ENCODE measurements around the gene BLNK.

- no peak for TF ChIP-seq CTCF (IDR thresholded peaks at IDR 0.05)
- no peak for TF ChIP-seq POLR2A (IDR thresholded peaks at IDR 0.05)
Measured at GRCh38 chr10:96263669-96264068, 7.7 kb downstream of the BLNK start.
